Neural cell (in vitro differentiated cells): Measurements from ENCODE around the gene IFIT5.

ENCODE experiments used
- EZH2 ChIP-seq: fragments of 200-600, 300-800 bp; shearing (Covaris generic), sonication (generic); IDR thresholded peaks from 2 replicates; pipeline ENCODE4 v1.6.1; 2014; ENCODE audit warnings: antibody characterized with exemption, low read length, borderline replicate concordance, mild to moderate bottlenecking; ENCODE audit not compliant: insufficient read depth, poor library complexity, severe bottlenecking
- TF ChIP-seq, protein P1 (sequence below): fragments of 450-650 bp; IDR thresholded peaks from 2 replicates; pipeline ENCODE4 v1.5.1; 2014; ENCODE audit warnings: antibody characterized with exemption, mild to moderate bottlenecking, moderate library complexity; ENCODE audit not compliant: poor library complexity, severe bottlenecking

DNA sequence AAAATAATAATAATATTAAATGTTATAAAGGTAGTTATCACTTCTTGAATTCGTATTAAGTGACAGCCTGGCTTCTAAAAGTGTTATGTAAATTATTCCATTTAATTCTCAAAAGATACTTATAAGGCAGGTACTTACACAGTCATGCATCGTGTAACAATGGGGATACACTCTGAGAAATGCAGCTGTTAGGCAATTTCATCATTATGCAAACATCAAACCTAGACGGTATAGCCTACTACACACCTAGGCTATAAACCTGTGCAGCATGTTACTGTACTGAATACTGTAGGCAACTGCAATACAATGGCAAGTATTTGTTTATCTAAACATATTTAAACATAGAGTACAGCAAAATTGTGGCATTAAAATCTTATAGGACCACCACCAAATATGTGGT is 20.5 kb upstream of the IFIT5 start:
- TF ChIP-seq, protein P1, sequence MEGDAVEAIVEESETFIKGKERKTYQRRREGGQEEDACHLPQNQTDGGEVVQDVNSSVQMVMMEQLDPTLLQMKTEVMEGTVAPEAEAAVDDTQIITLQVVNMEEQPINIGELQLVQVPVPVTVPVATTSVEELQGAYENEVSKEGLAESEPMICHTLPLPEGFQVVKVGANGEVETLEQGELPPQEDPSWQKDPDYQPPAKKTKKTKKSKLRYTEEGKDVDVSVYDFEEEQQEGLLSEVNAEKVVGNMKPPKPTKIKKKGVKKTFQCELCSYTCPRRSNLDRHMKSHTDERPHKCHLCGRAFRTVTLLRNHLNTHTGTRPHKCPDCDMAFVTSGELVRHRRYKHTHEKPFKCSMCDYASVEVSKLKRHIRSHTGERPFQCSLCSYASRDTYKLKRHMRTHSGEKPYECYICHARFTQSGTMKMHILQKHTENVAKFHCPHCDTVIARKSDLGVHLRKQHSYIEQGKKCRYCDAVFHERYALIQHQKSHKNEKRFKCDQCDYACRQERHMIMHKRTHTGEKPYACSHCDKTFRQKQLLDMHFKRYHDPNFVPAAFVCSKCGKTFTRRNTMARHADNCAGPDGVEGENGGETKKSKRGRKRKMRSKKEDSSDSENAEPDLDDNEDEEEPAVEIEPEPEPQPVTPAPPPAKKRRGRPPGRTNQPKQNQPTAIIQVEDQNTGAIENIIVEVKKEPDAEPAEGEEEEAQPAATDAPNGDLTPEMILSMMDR: no peak
- no peak for TF ChIP-seq EZH2
